ENCODE data around the gene ARGLU1.

DNA sequence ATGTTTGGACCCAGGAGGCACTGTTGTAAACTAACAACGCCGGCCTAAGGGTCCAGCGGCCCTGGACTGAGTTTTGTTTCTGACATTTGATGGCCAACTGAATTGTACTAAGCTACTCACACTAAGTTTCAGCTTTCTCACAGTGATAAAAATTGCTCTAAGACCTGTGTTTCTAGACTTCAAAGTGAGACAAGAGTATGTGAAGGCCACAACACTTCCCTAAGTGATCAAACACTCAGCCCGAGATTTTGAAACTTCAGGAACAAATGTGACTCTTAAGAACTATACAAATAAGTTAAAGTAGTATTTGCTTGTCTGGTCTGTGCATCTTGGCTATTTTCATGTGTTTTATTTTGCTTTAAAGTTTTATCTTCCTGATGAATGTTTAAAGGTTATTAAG, 62.6 kb downstream of the ARGLU1 start:
- TF ChIP-seq GATA2 (IDR thresholded peaks at IDR 0.05; ENCODE audit: low read depth, low read length) (no peak), GATA3 (IDR thresholded peaks at IDR 0.05; ENCODE audit: low read depth, low read length) (no peak)

Data from SH-SY5Y (cell line).